ENCODE data around the gene MAGI2. TPM values are rescaled to one million over a fixed set of nuclear protein-coding genes. Genes with fewer than 3 reads are reported as not detected.

Gene MAGI2
- total RNA-seq, 4 donors from 2014 or later = 0.23 to 5.5 (median 0.45) TPM

DNA sequence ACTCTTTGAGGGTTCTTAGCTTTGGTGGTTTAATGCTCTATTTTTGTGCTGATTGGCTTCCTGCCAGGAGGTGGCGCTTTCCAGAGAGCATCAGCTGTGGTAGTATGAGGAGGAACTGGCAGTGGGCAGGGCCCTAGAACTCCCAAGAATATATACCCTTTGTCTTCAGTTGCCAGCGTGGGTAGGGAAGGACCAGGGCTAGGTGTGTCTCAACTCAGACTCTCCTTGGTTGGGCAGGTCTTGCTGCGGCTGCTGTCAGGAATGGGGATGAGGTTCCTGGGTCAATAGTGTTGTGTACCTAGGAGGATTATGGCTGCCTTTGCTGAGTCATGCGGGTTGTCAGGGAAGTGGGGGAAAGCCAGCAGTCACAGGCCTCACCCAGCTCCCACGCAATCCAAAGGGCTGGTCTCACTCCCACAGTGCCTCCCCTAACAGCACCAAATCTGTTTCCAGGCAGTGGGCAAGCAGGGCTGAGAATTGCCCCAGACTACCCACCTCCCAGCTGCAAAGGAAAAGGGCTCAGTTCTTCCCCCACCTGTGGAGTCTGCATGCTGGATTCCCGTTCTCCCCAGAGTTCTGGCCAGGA lies 1463.4 kb downstream of the MAGI2 start:
- Histone ChIP-seq H3K27me3 (no peaks in the 10 kb centered on the region), H3K4me3 (peak overlapping the region; percentile 9 to 28 (median 16)), H3K9me3 (no peaks in the 10 kb centered on the region), H3K4me1 (peaks cover 0 to 32% (median 5%) of the 10 kb centered on the region in 3 donors), H3K36me3 (no peaks in the 10 kb centered on the region), H3K27ac (peak overlapping the region; percentile 30 to 73 (median 54))
- WGBS, 2 donors = 30 to 65% methylated on average over 3 of the region's 6 CpGs
- TF ChIP-seq CTCF (IDR thresholded peaks at IDR 0.05) (no peak), POLR2A (IDR thresholded peaks at IDR 0.05) (no peak)
- no peak for DNase-seq
- intact Hi-C loops (cut with DNase I) = no loop called here

GRCh38 chr7:77985974-77986339 lies 1467.5 kb downstream of the MAGI2 start:
- Histone ChIP-seq H3K27ac (no peak overlapping the region), H3K4me1 (peaks cover 0 to 14% (median 5%) of the 10 kb centered on the region in 3 donors), H3K4me3 (no peak overlapping the region), H3K36me3 (no peaks in the 10 kb centered on the region), H3K27me3 (no peaks in the 10 kb centered on the region), H3K9me3 (no peaks in the 10 kb centered on the region)
- TF ChIP-seq CTCF (IDR thresholded peaks at IDR 0.05) (no peak), POLR2A (IDR thresholded peaks at IDR 0.05) (no peak)
- intact Hi-C loops (cut with DNase I) = no loop called here
- DNase-seq = no peak
- 59 to 77% methylated on average over 2 to 3 of the region's 3 CpGs for WGBS, 2 donors

GRCh38 chr7:77985232-77985973 lies 1468.1 kb downstream of the MAGI2 start:
- H3K4me1 ChIP-seq = peaks cover 0 to 8% (median 2%) of the 10 kb centered on the region in 3 donors
- intact Hi-C loops (cut with DNase I) = no loop called here
- H3K36me3 ChIP-seq = no peaks in the 10 kb centered on the region
- no peak overlapping the region for H3K4me3 ChIP-seq
- no peak for TF ChIP-seq POLR2A (IDR thresholded peaks at IDR 0.05)
- TF ChIP-seq CTCF (IDR thresholded peaks at IDR 0.05) = no peak
- DNase-seq = no peak
- no peaks in the 10 kb centered on the region for H3K27me3 ChIP-seq
- 75 to 81% methylated on average over 5 to 8 of the region's 12 CpGs for WGBS, 2 donors
- peak overlapping the region in 2 of 4 donors; percentile 7 to 52 for H3K27ac ChIP-seq
- H3K9me3 ChIP-seq = no peaks in the 10 kb centered on the region

- TF ChIP-seq CTCF (IDR thresholded peaks at IDR 0.05) (no peak), POLR2A (IDR thresholded peaks at IDR 0.05) (no peak)
- Histone ChIP-seq H3K27me3 (no peaks in the 10 kb centered on the region), H3K36me3 (no peaks in the 10 kb centered on the region), H3K4me3 (no peak overlapping the region), H3K27ac (no peak overlapping the region), H3K9me3 (no peaks in the 10 kb centered on the region), H3K4me1 (no peaks in the 10 kb centered on the region)
- 89 to 92% methylated on average over 4 of the region's 4 CpGs for WGBS, 2 donors
- no peak for DNase-seq
- intact Hi-C loops (cut with DNase I) = no loop called here
Observed at GRCh38 chr7:77983973-77984372, 1469.5 kb downstream of the MAGI2 start.

- no peak overlapping the region for H3K27ac ChIP-seq
- no peak overlapping the region for H3K4me3 ChIP-seq
- 39 to 44% methylated on average over 5 of the region's 5 CpGs for WGBS, 2 donors
- no peak for DNase-seq
- intact Hi-C loops (cut with DNase I) = no loop called here
- no peak for TF ChIP-seq POLR2A (IDR thresholded peaks at IDR 0.05)
- no peak for TF ChIP-seq CTCF (IDR thresholded peaks at IDR 0.05)
- H3K36me3 ChIP-seq = no peaks in the 10 kb centered on the region
- H3K27me3 ChIP-seq = no peaks in the 10 kb centered on the region
- H3K4me1 ChIP-seq = no peaks in the 10 kb centered on the region
- no peaks in the 10 kb centered on the region for H3K9me3 ChIP-seq
Observed at GRCh38 chr7:77982926-77983550, 1470.4 kb downstream of the MAGI2 start.

Measured in esophagus squamous epithelium (tissue), 5 donors.